Measurements from ENCODE around the gene SUPT4H1. TPM values are rescaled to one million over a fixed set of nuclear protein-coding genes. Genes with fewer than 3 reads are reported as not detected.

Gene SUPT4H1
- total and polyA plus RNA-seq, 9 of the 15 experiments (the other 6 are each of a cell fraction or from before 2014, with no cell fraction given), result 62.1 to 320 (median 117) TPM

- TF ChIP-seq, protein P1, sequence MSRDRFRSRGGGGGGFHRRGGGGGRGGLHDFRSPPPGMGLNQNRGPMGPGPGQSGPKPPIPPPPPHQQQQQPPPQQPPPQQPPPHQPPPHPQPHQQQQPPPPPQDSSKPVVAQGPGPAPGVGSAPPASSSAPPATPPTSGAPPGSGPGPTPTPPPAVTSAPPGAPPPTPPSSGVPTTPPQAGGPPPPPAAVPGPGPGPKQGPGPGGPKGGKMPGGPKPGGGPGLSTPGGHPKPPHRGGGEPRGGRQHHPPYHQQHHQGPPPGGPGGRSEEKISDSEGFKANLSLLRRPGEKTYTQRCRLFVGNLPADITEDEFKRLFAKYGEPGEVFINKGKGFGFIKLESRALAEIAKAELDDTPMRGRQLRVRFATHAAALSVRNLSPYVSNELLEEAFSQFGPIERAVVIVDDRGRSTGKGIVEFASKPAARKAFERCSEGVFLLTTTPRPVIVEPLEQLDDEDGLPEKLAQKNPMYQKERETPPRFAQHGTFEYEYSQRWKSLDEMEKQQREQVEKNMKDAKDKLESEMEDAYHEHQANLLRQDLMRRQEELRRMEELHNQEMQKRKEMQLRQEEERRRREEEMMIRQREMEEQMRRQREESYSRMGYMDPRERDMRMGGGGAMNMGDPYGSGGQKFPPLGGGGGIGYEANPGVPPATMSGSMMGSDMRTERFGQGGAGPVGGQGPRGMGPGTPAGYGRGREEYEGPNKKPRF (IDR thresholded peaks at IDR 0.05; ENCODE audit: low read depth, low read length), result no peak
- TF ChIP-seq, protein P2, sequence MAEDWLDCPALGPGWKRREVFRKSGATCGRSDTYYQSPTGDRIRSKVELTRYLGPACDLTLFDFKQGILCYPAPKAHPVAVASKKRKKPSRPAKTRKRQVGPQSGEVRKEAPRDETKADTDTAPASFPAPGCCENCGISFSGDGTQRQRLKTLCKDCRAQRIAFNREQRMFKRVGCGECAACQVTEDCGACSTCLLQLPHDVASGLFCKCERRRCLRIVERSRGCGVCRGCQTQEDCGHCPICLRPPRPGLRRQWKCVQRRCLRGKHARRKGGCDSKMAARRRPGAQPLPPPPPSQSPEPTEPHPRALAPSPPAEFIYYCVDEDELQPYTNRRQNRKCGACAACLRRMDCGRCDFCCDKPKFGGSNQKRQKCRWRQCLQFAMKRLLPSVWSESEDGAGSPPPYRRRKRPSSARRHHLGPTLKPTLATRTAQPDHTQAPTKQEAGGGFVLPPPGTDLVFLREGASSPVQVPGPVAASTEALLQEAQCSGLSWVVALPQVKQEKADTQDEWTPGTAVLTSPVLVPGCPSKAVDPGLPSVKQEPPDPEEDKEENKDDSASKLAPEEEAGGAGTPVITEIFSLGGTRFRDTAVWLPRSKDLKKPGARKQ (CRISPR knock-in tag; IDR thresholded peaks at IDR 0.05), result no peak
- no peak for TF ChIP-seq ATF7 (IDR thresholded peaks at IDR 0.05)
- TF ChIP-seq BRCA1 (IDR thresholded peaks at IDR 0.05), result no peak
- TF ChIP-seq BRCA1 (CRISPR knock-in tag; IDR thresholded peaks at IDR 0.05), result no peak
- no peak for TF ChIP-seq ZNF41 (CRISPR knock-in tag; conservative IDR thresholded peaks at IDR 0.05)
- peak in 1 of 2 experiments; percentile 27; a peak in 1 of 4 replicates for TF ChIP-seq SIN3A (IDR thresholded peaks at IDR 0.05; ENCODE audit: borderline replicate concordance in 2 of 2, control insufficient read depth in 1 of 2, low read depth in 2 of 2, low read length in 2 of 2)
- no peak for TF ChIP-seq XRCC3 (IDR thresholded peaks at IDR 0.05)
- no peak for TF ChIP-seq ZNF717 (CRISPR knock-in tag; IDR thresholded peaks at IDR 0.05)
- TF ChIP-seq, protein P3, sequence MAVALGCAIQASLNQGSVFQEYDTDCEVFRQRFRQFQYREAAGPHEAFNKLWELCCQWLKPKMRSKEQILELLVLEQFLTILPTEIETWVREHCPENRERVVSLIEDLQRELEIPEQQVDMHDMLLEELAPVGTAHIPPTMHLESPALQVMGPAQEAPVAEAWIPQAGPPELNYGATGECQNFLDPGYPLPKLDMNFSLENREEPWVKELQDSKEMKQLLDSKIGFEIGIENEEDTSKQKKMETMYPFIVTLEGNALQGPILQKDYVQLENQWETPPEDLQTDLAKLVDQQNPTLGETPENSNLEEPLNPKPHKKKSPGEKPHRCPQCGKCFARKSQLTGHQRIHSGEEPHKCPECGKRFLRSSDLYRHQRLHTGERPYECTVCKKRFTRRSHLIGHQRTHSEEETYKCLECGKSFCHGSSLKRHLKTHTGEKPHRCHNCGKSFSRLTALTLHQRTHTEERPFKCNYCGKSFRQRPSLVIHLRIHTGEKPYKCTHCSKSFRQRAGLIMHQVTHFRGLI (CRISPR knock-in tag; IDR thresholded peaks at IDR 0.05), result no peak
- TF ChIP-seq NKRF (IDR thresholded peaks at IDR 0.05; ENCODE audit: borderline replicate concordance), result 0 out of 2 replicates have a peak, but pooled peaks have one; percentile 12
- TF ChIP-seq SPI1 (IDR thresholded peaks at IDR 0.05; ENCODE audit: borderline replicate concordance, low read depth, low read length), result 0 out of 2 replicates have a peak, but pooled peaks have one; percentile 13
- peak; percentile 29 for TF ChIP-seq CHD4 (IDR thresholded peaks at IDR 0.05; ENCODE audit: insufficient read depth, insufficient replicate concordance, low read depth, low read length, poor library complexity, severe bottlenecking)
- TF ChIP-seq BCOR (IDR thresholded peaks at IDR 0.05), result peak; percentile 97
- TF ChIP-seq ATF1 (CRISPR knock-in tag; IDR thresholded peaks at IDR 0.05), result no peak
- TF ChIP-seq ATF1 (tag; IDR thresholded peaks at IDR 0.05), result peak; percentile 10; the same call in 1 of the 2 replicates
- no peak for TF ChIP-seq ZNF277 (CRISPR knock-in tag; IDR thresholded peaks at IDR 0.05; ENCODE audit: borderline replicate concordance)
These were observed 791 bp upstream of the SUPT4H1 start (continued) for GRCh38 chr17:58352596-58353388.
